Suprapubic skin (tissue), 4 donors: ENCODE results near the gene GALNT2.

Experiments
- EP300 ChIP-seq: sonication (generic); formaldehyde crosslinking; IDR thresholded peaks from one replicate; pipeline ENCODE4 v1.6.1; 2017; ENCODE audit warnings: antibody characterized with exemption
- POLR2A ChIP-seq, 2 donors: fragments of 450-650 bp; IDR thresholded peaks; one replicate each; pipeline ENCODE4 v1.6.1; 2017; ENCODE audit warnings: antibody characterized with exemption in 2 of 2, mild to moderate bottlenecking in 2 of 2, moderate library complexity in 2 of 2
- POLR2AphosphoS5 ChIP-seq, 3 donors: sonication (generic); formaldehyde crosslinking; IDR thresholded peaks; one replicate each; pipeline ENCODE4 v1.6.1; 2017; ENCODE audit warnings: antibody characterized with exemption in 3 of 3
- TF ChIP-seq, protein P1 (sequence below), 2 donors: fragments of 200-600 bp in 1 of 2; fragments of 450-650 bp in 1 of 2; sonication (generic) in 1 of 2; IDR thresholded peaks; one replicate each; pipeline ENCODE4 v1.5.1; 2016 to 2019; ENCODE audit warnings: antibody characterized with exemption in 2 of 2, mild to moderate bottlenecking in 1 of 2, moderate library complexity in 1 of 2

DNA sequence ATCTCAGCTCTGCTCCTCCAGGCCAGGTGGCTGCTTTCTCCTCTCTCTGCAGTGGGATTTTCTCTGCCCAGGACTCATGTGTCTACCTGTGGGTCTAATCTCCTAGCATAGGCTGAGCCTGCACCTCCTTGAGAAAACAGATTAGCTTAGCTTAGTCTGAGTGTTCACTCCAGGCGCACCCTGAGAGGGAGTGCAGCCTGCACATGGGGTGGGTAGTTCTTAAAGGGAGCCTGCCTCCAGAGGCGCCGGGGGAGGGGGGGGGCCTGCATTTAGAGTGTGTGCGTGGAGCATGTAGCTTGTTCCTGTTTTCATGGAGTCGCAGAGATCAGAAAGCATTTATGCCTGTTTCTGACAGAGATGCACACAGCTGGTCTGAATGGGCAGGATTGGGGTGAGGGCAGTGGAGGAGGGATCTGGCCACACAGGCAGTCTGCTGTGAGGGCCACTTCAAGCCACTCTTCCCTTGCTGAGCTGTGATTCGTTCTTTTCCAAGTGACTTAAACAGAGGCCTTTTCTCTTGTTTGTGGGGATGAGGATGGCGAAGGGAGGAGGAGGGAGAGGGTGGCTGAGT is 45.2 kb downstream of the GALNT2 start:
- TF ChIP-seq POLR2A (IDR thresholded peaks at IDR 0.05): no peak
- TF ChIP-seq, protein P1, sequence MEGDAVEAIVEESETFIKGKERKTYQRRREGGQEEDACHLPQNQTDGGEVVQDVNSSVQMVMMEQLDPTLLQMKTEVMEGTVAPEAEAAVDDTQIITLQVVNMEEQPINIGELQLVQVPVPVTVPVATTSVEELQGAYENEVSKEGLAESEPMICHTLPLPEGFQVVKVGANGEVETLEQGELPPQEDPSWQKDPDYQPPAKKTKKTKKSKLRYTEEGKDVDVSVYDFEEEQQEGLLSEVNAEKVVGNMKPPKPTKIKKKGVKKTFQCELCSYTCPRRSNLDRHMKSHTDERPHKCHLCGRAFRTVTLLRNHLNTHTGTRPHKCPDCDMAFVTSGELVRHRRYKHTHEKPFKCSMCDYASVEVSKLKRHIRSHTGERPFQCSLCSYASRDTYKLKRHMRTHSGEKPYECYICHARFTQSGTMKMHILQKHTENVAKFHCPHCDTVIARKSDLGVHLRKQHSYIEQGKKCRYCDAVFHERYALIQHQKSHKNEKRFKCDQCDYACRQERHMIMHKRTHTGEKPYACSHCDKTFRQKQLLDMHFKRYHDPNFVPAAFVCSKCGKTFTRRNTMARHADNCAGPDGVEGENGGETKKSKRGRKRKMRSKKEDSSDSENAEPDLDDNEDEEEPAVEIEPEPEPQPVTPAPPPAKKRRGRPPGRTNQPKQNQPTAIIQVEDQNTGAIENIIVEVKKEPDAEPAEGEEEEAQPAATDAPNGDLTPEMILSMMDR (IDR thresholded peaks at IDR 0.05): no peak
- no peak for TF ChIP-seq EP300
- TF ChIP-seq POLR2AphosphoS5 (IDR thresholded peaks at IDR 0.05): no peak
